SIG-M5 treated with dmso at 0.1 percent for 504 hours (cell line): ENCODE results near the gene SPATA6L.
A peak's percentile ranks its signal among the peaks of the same experiment; 100 is the strongest.

Experiments
- DNase-seq: peaks from one replicate; lab custom pipeline; 2025; ENCODE audit not compliant: unreplicated experiment; lab: John Stamatoyannopoulos, UW

The SPATA6L gene, protein sequence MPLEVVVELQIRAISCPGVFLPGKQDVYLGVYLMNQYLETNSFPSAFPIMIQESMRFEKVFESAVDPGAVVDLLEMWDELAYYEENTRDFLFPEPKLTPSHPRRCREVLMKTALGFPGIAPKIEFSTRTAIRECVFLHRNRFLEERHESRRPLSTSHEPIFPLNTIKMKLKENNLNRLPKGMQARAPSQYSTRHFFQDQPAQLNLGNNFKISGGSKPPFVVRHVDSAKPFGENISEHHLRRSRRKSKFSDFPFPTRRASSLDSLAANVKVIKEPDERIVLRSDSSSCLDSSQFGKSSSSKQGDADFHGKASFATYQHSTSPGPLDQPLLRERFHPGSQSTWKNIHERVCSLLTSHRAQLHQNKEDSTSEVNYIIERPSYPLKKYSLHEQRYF

DNA sequence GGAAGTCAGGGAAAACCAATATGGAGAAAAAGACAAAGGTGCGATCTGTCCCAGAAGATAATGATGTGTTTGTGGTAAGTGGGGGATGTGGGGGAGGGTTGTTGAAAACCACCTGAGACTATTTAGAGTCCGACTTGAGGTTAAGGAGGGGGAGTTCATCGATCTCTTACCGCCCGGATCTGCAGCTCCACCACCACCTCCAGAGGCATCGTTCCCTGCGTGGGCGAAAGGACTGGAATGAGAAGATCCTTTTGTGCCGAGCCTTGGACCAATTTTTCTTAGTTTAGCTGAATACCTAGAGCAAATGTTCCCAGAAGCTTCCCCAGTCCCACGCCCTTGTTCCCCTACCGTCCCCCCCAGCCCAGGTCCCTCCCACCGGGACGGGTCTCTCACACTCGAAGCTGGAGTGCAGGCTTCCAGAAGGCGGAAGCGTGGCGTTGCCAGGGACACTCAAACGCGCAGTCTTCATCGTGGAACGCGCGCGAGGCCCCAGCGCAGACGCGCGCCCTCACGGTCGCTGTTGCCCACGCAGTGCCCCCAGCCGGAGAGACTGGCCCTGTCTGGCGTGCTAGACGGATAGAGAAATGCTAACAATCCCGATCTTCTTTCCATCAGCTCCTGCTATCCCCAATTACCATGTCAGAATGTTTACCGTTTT, at the start of gene SPATA6L:
Gene SPATA6L (minus strand): TSS at position 439 of the 658 bp plus-strand sequence. CDS start 230 bp downstream, at position 209.
- no peak for DNase-seq

DNA sequence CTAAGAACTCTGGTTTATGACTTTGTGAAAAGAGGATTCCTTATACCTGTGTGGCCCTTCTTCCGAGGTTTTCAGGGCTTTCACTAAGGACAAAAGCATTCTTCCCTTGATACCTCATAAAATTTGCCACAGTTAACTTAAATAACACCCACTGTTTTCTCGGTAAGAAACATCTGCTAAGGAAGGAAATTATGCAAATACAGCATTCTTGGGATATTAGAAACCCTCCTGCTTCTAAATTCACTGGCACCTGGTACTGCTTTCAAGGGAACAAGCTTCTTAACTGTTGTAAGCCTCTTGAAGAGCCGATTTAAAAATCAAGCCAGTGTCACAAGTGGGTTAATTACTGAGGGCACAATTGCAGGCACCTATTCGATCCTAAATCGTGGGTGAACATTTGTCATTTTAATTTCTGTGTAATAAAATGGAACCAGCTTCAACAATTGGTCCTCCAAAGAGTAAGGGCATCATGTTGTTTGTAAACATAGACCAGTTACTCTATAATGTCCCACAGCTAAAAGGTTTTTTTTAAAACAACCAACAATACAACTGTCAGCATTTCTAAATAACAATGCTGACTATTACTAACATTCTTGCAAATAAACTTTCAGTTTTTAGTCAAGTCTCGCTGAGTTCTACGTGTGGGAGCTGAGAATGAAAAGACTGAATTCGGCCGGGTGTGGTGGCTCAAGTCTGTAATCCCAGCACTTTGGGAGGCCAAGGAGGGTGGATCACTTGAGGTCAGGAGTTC, 48.2 kb upstream of the SPATA6L start:
- no peak for DNase-seq

DNA sequence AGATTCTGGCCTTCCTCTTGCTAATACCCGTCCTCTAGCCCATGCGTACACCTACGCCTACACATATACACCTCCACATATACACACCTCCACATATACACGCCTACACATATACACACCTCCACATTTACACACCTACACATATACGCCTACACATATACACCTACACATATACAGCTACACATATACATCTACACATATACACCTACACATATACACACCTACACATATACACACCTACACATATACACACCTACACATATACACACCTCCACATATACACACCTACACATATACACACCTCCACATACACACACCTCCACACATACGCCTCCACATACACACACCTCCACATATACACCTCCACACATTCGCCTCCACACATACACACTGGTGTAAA, 47.6 kb upstream of the SPATA6L start:
- DNase-seq: no peak

DNA sequence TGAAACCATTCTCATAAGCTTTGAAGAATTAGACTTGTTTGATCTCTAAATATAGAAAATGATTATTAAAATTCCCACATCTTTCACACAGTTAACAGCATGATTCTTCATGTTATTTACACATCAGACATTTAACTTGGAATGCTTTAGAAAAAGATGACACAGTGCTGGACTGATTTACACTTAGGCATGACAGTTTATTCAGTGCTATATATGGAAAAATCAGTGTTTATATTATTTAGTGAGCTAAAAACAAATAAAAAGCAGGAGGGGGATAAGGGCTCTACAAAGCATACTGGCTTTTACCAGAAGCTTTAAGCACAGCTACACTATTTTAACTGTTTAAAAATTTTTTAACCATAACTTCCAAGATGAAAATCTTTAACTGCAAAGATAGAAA, 43.1 kb upstream of the SPATA6L start:
- no peak for DNase-seq

DNA sequence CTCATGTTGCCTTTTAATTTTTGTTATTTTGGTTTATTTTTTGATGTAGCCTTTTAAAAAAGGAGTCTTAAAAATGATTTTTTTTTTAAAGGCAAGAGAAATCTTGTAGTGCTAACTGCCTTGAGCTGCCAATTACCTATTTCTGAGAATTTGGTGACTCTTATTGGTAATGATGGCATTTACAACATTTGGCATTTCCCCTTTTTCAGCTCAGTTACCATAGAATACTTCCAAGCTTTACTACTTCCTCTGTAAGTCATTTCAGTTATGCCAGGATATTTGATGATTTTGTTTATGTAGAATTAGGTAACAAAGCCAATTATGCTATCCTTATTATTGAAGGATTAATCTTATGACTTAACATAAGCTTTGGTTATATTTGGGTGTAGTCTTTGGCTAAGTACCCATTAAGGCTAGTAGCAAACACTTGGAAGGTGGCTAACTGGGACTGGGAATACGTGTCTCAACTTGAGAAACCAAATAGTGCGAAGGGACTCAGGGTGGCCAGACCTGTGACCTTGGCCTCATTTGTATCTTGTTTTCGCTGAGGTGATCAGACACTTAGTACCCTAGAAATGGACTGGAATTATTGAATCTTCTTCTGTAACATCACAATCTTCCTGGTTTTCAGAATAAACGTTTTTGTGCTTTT, 40.8 kb upstream of the SPATA6L start:
- DNase-seq: no peak

DNA sequence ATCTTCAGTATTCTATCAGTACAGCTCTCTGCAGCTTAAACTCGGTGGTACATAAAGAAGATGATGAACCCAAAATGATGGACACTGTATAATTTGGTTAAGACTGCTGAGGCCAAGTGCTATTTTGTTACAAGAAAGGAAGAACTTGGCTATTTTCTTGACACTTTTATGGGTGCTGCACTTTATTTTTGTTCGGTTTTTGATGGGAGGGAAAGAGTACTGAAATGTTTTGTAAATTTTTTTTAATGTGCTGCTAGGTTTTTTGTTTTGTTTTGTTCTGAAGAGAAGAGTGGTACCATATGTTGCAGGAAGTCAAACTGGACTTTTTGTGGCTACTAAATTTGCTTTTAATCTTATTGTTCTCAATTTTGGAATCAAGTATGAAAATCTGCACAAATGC, 39.7 kb upstream of the SPATA6L start:
- DNase-seq: no peak

DNA sequence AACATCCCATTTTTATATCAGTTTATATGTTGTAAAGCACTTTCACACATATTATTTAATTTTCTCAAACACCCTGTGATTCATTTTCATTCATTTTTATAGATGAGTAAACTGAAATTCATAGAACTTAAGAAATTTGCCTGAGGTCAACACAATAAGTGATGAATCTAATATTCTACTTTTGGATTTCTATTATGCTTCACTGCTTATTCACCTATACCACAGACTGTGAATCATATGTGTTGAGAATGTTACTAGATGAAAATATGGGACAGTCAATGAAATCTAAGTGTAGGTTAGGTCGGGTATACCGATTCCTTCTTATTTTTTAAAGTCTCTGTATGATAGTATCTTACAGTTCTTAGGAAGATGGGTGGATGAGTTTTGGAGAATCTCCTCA, 37.8 kb upstream of the SPATA6L start:
- DNase-seq: no peak

DNA sequence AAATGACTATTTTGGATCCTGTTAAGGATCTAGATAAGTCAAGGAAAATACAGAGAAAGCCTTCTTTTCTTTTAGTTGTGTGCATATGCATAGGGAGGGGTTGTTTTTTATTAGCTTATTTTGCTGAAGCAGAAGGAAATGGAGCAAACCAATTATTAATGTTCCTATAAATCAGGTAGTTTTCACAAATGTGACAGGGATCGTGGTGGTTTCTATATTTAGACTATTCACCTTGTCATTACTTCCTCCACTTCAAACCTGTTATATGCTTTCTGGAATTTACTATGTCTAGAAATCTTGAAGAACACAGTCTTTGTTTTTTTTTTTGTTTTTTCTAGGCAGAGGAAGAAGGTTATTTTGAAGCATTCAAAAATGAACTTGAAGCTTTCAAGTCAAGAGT, 35.2 kb upstream of the SPATA6L start:
- no peak for DNase-seq

DNA sequence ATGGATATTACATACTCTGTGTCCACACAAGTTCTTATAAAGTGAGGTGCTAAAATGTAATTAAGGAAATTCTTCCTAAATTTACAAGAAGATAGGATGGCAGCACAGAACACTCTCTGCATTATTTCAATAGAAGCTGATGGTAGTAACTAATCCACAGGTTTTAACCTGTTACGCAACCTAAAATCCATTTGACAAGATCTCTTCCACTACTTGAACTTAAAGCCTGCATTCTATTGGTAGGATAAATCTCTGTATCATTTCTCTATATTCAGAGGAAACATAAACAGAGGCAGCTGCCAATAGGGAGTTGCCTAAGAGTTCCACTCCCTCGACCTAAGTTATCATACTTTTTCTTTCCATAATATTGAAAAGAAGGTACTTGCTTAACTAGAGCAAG, 34.7 kb upstream of the SPATA6L start:
- DNase-seq: no peak

DNA sequence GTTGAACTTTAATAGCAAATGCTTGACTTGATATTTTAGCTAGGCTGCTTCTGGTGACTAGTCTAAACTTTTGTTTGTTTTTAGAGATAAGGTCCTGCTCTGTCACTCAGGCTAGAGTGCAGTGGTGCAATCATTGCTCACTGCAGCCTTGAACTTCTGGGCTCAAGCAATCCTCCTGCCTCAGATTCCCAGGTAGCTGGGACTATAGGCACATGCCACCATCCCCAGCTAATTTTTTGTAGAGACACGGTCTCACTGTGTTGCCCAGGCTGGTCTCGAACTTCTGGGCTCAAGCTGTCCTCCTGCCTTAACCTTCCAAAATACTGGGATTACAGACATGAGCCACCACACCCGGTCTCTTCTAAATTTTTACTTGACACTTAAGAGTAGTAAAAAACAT, 33.8 kb upstream of the SPATA6L start:
- no peak for DNase-seq

DNA sequence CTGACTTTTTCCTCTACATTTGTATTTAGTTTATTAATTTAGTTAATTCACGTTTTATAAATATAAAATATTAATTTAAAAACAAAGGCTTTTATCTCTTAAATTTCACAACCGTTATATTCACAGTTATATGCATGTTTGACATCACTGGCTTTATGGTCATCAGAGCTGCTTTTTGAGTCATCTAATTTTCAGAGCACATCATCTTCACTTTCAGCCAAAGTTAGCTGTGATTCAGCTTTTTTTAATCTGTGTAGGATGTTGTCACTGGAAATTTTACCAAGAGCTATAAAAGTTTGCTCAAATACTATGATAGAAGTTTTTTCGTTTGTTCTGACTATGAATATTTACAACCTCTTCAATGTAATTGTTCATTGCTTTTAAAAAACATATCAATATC, 25.5 kb upstream of the SPATA6L start:
- DNase-seq: no peak

DNA sequence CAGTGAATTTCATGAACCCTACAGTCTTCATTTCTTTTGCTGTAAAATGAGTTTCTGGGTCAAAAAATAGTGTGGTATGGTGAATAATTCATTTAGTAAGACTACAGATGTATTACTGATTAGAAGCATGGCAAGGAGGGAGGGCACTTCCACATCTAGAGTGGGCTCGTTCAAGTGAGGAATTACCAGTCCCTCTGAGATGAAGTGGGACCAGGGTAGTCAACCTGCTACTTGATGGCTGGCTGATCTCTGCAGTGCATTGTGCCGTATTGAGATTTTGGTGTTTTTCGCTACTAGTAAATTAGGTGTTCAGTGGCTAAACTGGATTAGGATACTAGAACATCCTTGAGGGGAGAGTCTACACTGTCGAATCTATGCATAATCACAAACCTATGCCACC, 23.9 kb upstream of the SPATA6L start:
- DNase-seq: no peak

DNA sequence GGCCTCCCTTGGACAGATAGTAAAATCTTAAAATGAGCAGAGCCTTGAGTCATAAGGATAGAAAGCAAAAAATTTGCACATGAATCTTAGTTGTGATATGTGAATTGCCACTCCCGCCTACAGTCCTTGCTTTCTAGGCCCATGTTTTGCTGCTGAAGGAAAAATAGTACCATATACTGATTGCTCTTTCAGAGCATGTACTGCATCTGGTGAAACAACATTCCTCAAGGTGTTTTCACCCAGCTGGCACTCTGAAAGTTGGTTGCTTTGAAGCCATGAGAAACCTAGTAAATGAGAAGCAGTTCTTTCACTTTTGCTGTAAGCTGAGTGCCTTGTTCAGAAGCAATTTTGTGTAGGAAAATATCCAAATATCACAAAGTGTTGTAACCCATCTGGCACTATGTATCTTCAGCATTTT, 23.4 kb upstream of the SPATA6L start:
- DNase-seq: no peak

DNA sequence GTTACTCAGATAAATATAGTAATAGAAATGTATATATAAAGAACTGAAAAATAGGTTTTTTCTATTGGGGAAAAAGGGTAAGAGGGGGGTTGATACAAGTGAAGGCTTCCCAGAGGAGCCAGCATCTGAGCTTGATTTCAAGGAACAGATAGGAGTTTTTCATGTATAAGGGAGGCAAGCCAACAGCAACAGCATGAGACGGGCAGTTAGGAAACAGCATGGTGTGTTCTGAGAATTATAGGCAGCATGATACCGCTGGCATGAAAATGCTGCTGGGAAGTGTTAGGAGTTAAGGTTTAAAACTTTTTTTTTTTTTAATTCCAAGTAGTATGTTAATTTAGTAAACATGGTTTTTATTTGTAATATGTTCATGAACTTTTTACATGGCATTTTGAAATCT, 22.7 kb upstream of the SPATA6L start:
- no peak for DNase-seq

DNA sequence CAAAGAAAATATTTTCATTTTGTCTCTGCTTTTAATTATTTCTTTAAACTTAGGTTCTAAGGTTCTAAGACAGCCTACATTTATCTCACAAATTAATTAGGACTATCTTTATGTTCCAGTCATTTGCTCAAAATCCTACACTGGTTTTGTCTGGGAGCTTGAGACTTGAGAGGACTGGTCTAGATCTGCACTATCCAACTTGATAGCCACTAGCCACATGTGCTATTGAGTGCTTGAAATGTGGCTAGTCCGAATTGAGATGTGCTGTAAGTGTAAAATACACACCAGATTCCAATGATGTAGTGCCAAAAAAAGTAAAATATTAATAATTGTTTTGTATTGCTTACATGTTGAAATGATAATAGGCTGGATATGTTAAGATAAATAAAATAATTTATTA, 20.3 kb upstream of the SPATA6L start:
- no peak for DNase-seq

DNA sequence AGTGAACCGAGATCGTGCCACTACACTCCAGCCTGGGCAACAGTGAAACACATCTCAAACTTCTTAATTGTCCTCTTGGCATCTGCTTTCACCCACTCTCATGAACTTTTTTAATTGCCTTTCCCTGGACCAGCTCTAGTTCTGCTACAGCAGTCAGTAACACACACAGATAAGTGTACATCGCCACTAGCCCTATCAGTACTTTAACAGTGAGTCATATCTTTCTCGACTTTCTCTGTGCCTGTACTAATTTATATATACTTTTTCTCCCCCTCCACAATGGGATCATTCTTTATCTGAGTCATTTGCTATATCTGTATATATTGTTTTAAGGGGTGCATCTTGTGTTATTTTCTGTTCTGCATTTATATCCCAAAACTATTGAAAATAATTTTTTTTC, 19.8 kb upstream of the SPATA6L start:
- DNase-seq: no peak

DNA sequence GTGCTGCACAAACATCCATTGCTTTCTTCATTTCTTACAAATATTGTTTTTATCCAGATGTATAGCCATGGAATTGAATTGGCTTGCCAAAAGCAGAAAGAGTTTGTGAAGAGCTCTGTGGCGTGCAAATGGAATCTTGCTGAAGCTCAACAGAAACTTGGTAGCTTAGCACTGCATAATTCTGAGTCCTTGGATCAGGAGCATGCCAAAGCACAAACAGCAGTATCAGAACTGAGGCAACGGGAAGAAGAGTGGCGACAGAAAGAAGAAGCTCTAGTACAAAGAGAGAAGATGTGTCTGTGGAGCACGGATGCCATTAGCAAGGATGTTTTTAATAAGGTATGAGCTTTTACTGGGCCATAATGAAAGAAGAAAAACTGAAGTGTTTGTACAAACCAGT, 18.5 kb upstream of the SPATA6L start:
- DNase-seq: no peak

DNA sequence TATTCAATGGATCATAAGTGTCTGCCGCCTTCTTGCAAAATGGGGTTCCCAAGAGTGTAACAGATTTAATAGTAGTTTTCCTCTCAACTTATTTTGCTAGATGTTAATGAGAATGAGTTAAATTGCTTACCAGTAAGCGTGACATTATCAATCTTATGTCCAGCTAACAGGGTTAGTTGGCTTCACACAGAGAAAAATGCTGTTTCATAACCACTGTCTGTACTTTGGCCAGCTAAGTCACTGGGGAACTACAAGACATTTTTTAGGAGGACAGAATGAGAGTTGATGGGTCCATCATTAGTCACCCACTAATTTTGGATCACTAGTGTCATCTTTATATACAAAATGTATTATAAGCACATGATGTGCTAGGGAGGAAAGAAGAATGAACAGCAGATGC, 14.5 kb upstream of the SPATA6L start:
- DNase-seq: peak; percentile 4

DNA sequence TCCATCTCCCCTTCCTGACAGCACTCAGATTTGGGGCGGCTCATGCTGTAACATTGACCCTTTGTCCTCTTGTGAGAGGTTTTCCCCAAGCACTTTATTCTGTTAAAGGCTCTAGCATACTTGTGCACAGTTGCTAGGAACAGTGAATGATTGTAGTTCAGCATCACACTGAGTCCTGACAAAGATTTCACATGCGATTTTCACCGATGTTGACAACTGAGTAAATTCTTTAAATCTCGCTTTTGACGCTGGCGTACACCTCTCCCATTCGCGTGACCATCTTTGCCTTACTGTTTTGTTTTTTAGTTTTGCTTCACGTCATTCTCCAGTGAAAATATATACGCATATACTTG, 13.9 kb upstream of the SPATA6L start:
- no peak for DNase-seq

DNA sequence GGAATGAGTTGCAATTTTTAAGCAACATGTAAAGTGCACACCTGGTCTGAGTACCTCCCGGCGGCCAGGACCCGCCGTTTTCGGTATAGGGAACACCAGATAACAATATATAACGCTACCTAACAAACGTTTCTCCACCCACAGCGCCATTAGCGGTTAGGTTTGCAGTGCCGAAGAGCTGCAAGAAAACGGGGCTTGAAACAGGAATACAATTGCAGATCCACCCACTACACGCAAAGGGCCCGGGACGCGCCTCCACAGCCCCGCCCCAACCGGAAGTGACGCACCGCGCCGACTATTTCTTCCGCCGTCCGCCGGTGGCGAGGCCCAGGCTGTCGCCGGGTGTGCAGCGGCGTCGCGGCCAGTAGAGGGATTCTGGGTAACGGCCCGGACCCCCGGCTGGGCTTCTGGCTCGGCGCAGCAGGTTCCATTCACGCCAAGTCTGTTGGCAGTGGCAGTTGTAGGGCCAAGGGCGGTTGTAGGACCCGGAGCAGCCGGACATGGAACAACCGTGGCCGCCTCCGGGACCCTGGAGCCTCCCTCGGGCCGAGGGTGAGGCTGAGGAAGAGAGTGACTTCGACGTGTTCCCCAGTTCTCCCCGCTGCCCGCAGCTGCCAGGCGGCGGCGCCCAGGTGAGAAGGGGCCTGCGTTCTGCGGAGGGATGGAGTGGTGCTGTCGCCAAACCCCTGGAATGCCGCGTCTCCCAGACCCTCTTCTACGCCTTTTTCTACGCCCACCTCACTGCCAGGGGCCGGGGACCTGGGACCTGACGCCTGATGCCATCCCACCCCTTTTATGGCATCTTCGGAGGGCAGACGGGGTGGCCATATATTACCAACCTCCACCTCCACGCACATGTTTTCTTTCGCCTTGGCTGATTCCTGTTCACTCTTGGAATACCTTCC, 13.2 kb upstream of the SPATA6L start, which contains the start of gene CDC37L1:
Gene CDC37L1 (plus strand): TSS at position 302 of the 905 bp plus-strand sequence. CDS start 199 bp downstream, at position 501.
- peak; percentile 95 for DNase-seq
